ENCODE data around the gene COL4A6.
"Not testable (repeated sequence)": the region's sequence is repeated elsewhere in the genome, so short reads cannot be mapped to it uniquely, and the experiment has no call there.

COL4A6 gene

GRCh38 chrX:108438110-108438623, at the start of gene COL4A6:
Gene COL4A6 (minus strand): TSS chrX:108438422. CDS start chrX:108438196, 226 bp downstream.
- no peak for DNase-seq (ENCODE audit: low spot score)

GRCh38 chrX:108485960-108486359, 47.7 kb upstream of the COL4A6 start:
- peak; percentile 23 for DNase-seq (ENCODE audit: low spot score)

- no peak for DNase-seq (ENCODE audit: low spot score)
Measured at GRCh38 chrX:108484251-108484650, 46.0 kb upstream of the COL4A6 start.

- not testable (repeated sequence) for DNase-seq (ENCODE audit: low spot score)
Measured at GRCh38 chrX:108481528-108481927, 43.3 kb upstream of the COL4A6 start.

GRCh38 chrX:108473979-108474378, 35.8 kb upstream of the COL4A6 start:
- DNase-seq (ENCODE audit: low spot score): no peak

GRCh38 chrX:108468486-108468885, 30.3 kb upstream of the COL4A6 start:
- no peak for DNase-seq (ENCODE audit: low spot score)

GRCh38 chrX:108464604-108465003, 26.4 kb upstream of the COL4A6 start:
- no peak for DNase-seq (ENCODE audit: low spot score)

- no peak for DNase-seq (ENCODE audit: low spot score)
Measured at GRCh38 chrX:108456971-108457477, 18.8 kb upstream of the COL4A6 start.

GRCh38 chrX:108453841-108454240, 15.6 kb upstream of the COL4A6 start:
- DNase-seq (ENCODE audit: low spot score): no peak

GRCh38 chrX:108447303-108447702, 9.1 kb upstream of the COL4A6 start:
- no peak for DNase-seq (ENCODE audit: low spot score)

GRCh38 chrX:108442901-108443464, 4.8 kb upstream of the COL4A6 start:
- DNase-seq (ENCODE audit: low spot score): no peak

GRCh38 chrX:108439961-108440696, 1.9 kb upstream of the COL4A6 start:
- no peak for DNase-seq (ENCODE audit: low spot score)

- peak; percentile 41 for DNase-seq (ENCODE audit: low spot score)
Measured at GRCh38 chrX:108439426-108439942, 1.3 kb upstream of the COL4A6 start, which contains the start of gene COL4A5. Gene COL4A5 (plus strand): TSS chrX:108439838. CDS start chrX:108440126, 288 bp downstream.

- no peak for DNase-seq (ENCODE audit: low spot score)
Measured at GRCh38 chrX:108437349-108438109, 693 bp downstream of the COL4A6 start.

- DNase-seq (ENCODE audit: low spot score): no peak
Measured at GRCh38 chrX:108435261-108435660, 3.0 kb downstream of the COL4A6 start.

- DNase-seq (ENCODE audit: low spot score): no peak
Measured at GRCh38 chrX:108426262-108426661, 12.0 kb downstream of the COL4A6 start.

GRCh38 chrX:108420481-108420880, 17.7 kb downstream of the COL4A6 start:
- DNase-seq (ENCODE audit: low spot score): no peak

- DNase-seq (ENCODE audit: low spot score): no peak
Measured at GRCh38 chrX:108419401-108419800, 18.8 kb downstream of the COL4A6 start.

- DNase-seq (ENCODE audit: low spot score): no peak
Measured at GRCh38 chrX:108417257-108417656, 21.0 kb downstream of the COL4A6 start.

GRCh38 chrX:108415891-108416290, 22.3 kb downstream of the COL4A6 start:
- no peak for DNase-seq (ENCODE audit: low spot score)

GRCh38 chrX:108415146-108415545, 23.1 kb downstream of the COL4A6 start:
- DNase-seq (ENCODE audit: low spot score): no peak

- no peak for DNase-seq (ENCODE audit: low spot score)
Measured at GRCh38 chrX:108412783-108413182, 25.4 kb downstream of the COL4A6 start.

Data from pons (tissue), 1 donor.